ENCODE data around the gene TKT. TPM values are rescaled to one million over a fixed set of nuclear protein-coding genes. Genes with fewer than 3 reads are reported as not detected.

The TKT gene
- total and polyA plus RNA-seq, 2 of the 4 experiments (the other 2 are of a cell fraction), result 280 to 349 TPM

GRCh38 chr3:53195066-53195450, 60.8 kb downstream of the TKT start (continued):
- TF ChIP-seq MAZ (IDR thresholded peaks at IDR 0.05; ENCODE audit: borderline replicate concordance, low read depth, low read length), result no peak

GRCh38 chr3:53194210-53195065, 61.4 kb downstream of the TKT start:
- POLR2A ChIA-PET (ENCODE audit: unreplicated experiment), result no interaction called here
- Histone ChIP-seq H2BK15ac (ENCODE audit: low read depth, low read length) (peak overlapping the region; percentile 27; the same call in 1 of the 3 replicates), H4K91ac (ENCODE audit: insufficient read depth, low read depth, low read length) (peak overlapping the region; percentile 25), H3K27ac (ENCODE audit: insufficient read depth, low read length) (no peak overlapping the region), H2AK5ac (ENCODE audit: low read depth, low read length) (0 out of 2 replicates have a peak overlapping the region, but pooled peaks have one; percentile 27), H4K20me1 (ENCODE audit: insufficient read depth, low read length) (no peaks in the 10 kb centered on the region), H3K4me1 (ENCODE audit: control insufficient read depth, insufficient read depth, low read length) (peaks cover 16% of the 10 kb centered on the region), H3K36me3 (ENCODE audit: control insufficient read depth, insufficient read depth, low read length) (peaks cover 9% of the 10 kb centered on the region; the same call in 1 of the 2 replicates), H3K18ac (ENCODE audit: low read depth, low read length) (no peak overlapping the region), H2BK5ac (ENCODE audit: low read depth, low read length, poor library complexity, severe bottlenecking) (peak overlapping the region; percentile 35), H4K5ac (ENCODE audit: low read depth, low read length) (peak overlapping the region; percentile 28; the same call in 1 of the 2 replicates), H3K79me1 (ENCODE audit: low read depth in 1 of 2, low read length in 2 of 2) (no peaks in the 10 kb centered on the region), H3K9ac (ENCODE audit: low read depth, low read length) (no peak overlapping the region), H3K4ac (ENCODE audit: low read depth, low read length) (peak overlapping the region; percentile 77), H3K9me3 (ENCODE audit: control insufficient read depth, insufficient read depth, low read length) (no peaks in the 10 kb centered on the region), H3K4me2 (ENCODE audit: low read depth, low read length) (no peak overlapping the region), H3K56ac (ENCODE audit: extremely low read depth, insufficient read depth, low read length) (peak overlapping the region; percentile 19; the same call in 1 of the 2 replicates), H3K4me3 (ENCODE audit: insufficient read depth, low read depth, low read length) (no peak overlapping the region), H3K14ac (replicated peaks; ENCODE audit: low read depth, low read length) (peak overlapping the region; percentile 25; the same call in 1 of the 2 replicates), H2AK9ac (replicated peaks; ENCODE audit: low read depth, low read length, poor library complexity) (peak overlapping the region; percentile 30), H4K8ac (ENCODE audit: low read depth in 2 of 2, low read length in 2 of 2) (peak overlapping the region in 1 of 2 experiments; percentile 73; a peak in 1 of 4 replicates), H2BK120ac (ENCODE audit: low read depth, low read length) (peak overlapping the region; percentile 19; the same call in 1 of the 2 replicates), H2AFZ (replicated peaks; ENCODE audit: low read length, poor library complexity) (peak overlapping the region; percentile 69), H3K9me1 (ENCODE audit: insufficient read depth, low read length) (peaks cover 8% of the 10 kb centered on the region; the same call in 1 of the 2 replicates), H3K23ac (ENCODE audit: low read depth, low read length) (no peak overlapping the region), H2BK20ac (ENCODE audit: low read depth, low read length) (no peak overlapping the region), H3K27me3 (ENCODE audit: control insufficient read depth, insufficient read depth, low read length) (no peaks in the 10 kb centered on the region)
- BruUV-seq (replicated peaks), result no TSS peak
- CTCF ChIA-PET, result interaction anchor here (0.6 to 1.0 kb wide), 2 partner anchors 19 to 80 kb away, joined by 3 read pairs; no protein-coding TSS in a partner anchor
- intact Hi-C loops (cut with micrococcal nuclease) (no loop called here), in situ Hi-C loops (cut with MboI; ENCODE audit: low sequenced_read_pairs) (loop anchor here (5.0 kb wide), 1 partner anchor 62 kb away; the partner anchor contains the start of gene RFT1), dilution Hi-C loops (cut with HindIII; ENCODE audit: low sequenced_read_pairs, unreplicated experiment) (no loop called here)
- 75% methylated on average over 4 of the region's 14 CpGs; no CpG with 5 or more reads in 1 of the 2 experiments for WGBS, 2 experiments (ENCODE audit: extremely low coverage in 2 of 2, insufficient read length in 1 of 2)
- DNase-seq (peak; percentile 39), ATAC-seq (ENCODE audit: low read depth) (peak; percentile 68)
- TF ChIP-seq USF2 (IDR thresholded peaks at IDR 0.05; ENCODE audit: low read depth, low read length) (no peak), RCOR1 (IDR thresholded peaks at IDR 0.05; ENCODE audit: insufficient replicate concordance, low read length) (no peak), CHD1 (IDR thresholded peaks at IDR 0.05; ENCODE audit: low read depth, low read length) (no peak), ELK1 (IDR thresholded peaks at IDR 0.05; ENCODE audit: borderline replicate concordance, low read depth, low read length) (no peak), BHLHE40 (IDR thresholded peaks at IDR 0.05; ENCODE audit: low read depth, low read length) (no peak), MXI1 (IDR thresholded peaks at IDR 0.05; ENCODE audit: borderline replicate concordance, low read depth, low read length) (no peak; the same call in 1 of the 2 replicates), FOS (IDR thresholded peaks at IDR 0.05; ENCODE audit: low read depth, low read length) (no peak), CEBPB (IDR thresholded peaks at IDR 0.05; ENCODE audit: low read depth, low read length) (no peak), SMC3 (IDR thresholded peaks at IDR 0.05; ENCODE audit: low read depth, low read length) (no peak), POLR2A (IDR thresholded peaks at IDR 0.05; ENCODE audit: low read depth, low read length) (no peak), NFE2L2 (IDR thresholded peaks at IDR 0.05; ENCODE audit: low read depth, low read length) (no peak), MAFK (IDR thresholded peaks at IDR 0.05; ENCODE audit: low read depth, low read length) (no peak)

All from IMR-90 (cell line).